Activated naive CD4-positive, alpha-beta T cell treated with Interleukin-2 at 50 U/mL for 16 hours (primary cell): ENCODE results near the gene S1PR2.
"Not testable (repeated sequence)": the region's sequence is repeated elsewhere in the genome, so short reads cannot be mapped to it uniquely, and the experiment has no call there.

ENCODE experiments used
- DNase-seq: peaks from one replicate; pipeline ENCODE4 v3.0.0-alpha.2; 2020

S1PR2 gene

GRCh38 chr19:10252707-10253106 is 21.6 kb upstream of the S1PR2 start:
- DNase-seq: no peak

GRCh38 chr19:10251792-10252694 is 20.9 kb upstream of the S1PR2 start, which contains the start of gene MRPL4:
Gene MRPL4, plus strand, starts transcription at chr19:10252214. Its CDS starts 40 bp downstream, at chr19:10252254.
- peak; percentile 97 for DNase-seq

GRCh38 chr19:10246511-10246910 is 15.4 kb upstream of the S1PR2 start:
- no peak for DNase-seq

- DNase-seq: no peak
Observed at GRCh38 chr19:10245189-10245939, 14.2 kb upstream of the S1PR2 start.

GRCh38 chr19:10243606-10244005 is 12.5 kb upstream of the S1PR2 start:
- DNase-seq: no peak

GRCh38 chr19:10241826-10242449 is 10.8 kb upstream of the S1PR2 start:
- DNase-seq: not testable (repeated sequence)

- DNase-seq: no peak
Observed at GRCh38 chr19:10238172-10238783, 7.1 kb upstream of the S1PR2 start.

GRCh38 chr19:10237702-10238101 is 6.6 kb upstream of the S1PR2 start:
- no peak for DNase-seq

- DNase-seq: not testable (repeated sequence)
Observed at GRCh38 chr19:10235409-10235808, 4.3 kb upstream of the S1PR2 start.

- no peak for DNase-seq
Observed at GRCh38 chr19:10235003-10235402, 3.9 kb upstream of the S1PR2 start.

- no peak for DNase-seq
Observed at GRCh38 chr19:10233946-10234345, 2.8 kb upstream of the S1PR2 start.

- DNase-seq: no peak
Observed at GRCh38 chr19:10231612-10232228, 589 bp upstream of the S1PR2 start.

- DNase-seq: peak; percentile 80
Observed at GRCh38 chr19:10230173-10230860, 814 bp downstream of the S1PR2 start.

GRCh38 chr19:10228920-10229319 is 2.2 kb downstream of the S1PR2 start:
- peak; percentile 31 for DNase-seq

GRCh38 chr19:10228393-10228792 is 2.7 kb downstream of the S1PR2 start:
- no peak for DNase-seq

GRCh38 chr19:10227026-10227971 is 3.8 kb downstream of the S1PR2 start:
- DNase-seq: no peak

GRCh38 chr19:10226376-10227025 is 4.6 kb downstream of the S1PR2 start:
- DNase-seq: no peak

GRCh38 chr19:10226021-10226375 is 5.1 kb downstream of the S1PR2 start:
- no peak for DNase-seq

- no peak for DNase-seq
Observed at GRCh38 chr19:10224337-10224736, 6.8 kb downstream of the S1PR2 start.
